Measurements from ENCODE around the gene CWC22.
"Not testable (repeated sequence)": the region's sequence is repeated elsewhere in the genome, so short reads cannot be mapped to it uniquely, and the experiment has no call there.

Gene CWC22

DNA sequence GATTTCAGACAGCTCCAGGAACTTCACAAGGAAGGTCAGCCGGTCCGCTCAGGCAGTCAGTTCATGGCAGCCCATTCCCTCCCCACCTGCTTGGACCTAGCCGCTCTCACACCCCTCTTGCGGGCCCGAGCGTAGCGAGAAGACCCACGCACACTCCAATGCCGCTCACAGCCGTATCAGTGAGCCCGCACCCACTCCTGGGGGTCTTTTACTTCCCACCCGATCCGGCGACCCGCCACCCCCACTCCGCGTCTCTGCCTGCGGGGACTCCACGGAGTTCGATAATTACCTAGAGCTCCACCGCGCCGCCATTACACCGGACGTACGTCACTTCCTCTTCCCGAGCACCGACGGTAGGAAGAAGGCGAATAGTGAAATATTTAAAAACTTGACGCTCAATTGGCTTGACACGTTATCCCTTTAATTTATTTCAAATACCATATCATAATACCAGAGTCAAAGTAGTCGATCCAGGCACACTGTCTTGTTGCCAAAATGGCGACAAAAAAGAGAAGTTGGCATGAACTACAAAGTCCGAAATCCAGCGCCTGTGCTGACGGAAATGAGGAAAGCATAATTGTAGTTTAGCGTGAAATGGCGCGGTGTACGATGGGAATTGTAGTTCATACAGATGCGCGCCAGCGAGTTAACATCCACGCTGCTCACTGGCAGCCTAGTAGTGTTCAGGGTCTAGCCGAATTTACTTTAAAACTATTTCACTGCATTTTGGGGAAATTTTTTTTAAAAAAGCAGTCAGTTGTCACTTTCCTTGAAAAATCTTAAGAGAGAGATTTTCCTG is at the start of gene CWC22:
Gene CWC22 (minus strand): TSS at position 517 of the 799 bp plus-strand sequence. CDS start 13,956 bp downstream, outside the sequence.
- DNase-seq (ENCODE audit: low read depth) = peak; percentile 91

DNA sequence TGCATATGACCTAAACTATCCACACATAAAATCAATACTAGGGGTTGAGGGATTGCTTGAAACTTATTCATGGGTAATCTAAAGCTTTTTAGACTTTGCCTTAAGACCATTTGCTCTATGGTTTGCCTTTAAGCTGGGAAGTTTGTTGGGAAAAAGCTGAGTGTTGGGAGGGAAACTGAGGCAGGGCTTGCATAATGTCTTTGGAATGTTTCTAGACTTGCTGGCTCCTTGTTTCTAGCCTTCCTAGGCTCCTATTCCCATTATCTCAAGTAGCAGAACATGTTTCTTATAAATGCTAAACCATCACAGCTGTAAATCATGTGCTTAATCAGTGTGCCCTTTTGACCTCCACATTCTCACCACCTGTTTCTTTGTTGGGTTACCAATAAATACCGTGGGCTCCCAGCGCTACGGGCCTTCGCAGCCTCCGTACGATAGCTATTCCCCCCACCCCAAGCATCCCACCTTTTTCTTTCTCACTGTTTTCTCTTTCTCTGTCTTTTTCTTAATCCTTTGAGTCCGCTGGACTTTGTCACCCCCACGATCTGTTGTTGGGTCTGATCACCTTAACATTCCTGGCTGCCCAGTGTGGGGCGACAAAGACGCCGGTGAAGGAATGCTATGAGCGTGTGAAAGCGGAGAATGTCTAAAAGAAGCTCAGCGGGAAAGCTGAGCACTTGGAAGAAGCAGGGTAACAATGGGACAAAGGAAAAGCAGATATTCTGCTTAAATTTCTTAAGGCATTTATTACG is 49.4 kb upstream of the CWC22 start:
- no peak for DNase-seq (ENCODE audit: low read depth)

- not testable (repeated sequence) for DNase-seq (ENCODE audit: low read depth)
These were observed 47.5 kb upstream of the CWC22 start for GRCh38 chr2:180054576-180054975.

DNA sequence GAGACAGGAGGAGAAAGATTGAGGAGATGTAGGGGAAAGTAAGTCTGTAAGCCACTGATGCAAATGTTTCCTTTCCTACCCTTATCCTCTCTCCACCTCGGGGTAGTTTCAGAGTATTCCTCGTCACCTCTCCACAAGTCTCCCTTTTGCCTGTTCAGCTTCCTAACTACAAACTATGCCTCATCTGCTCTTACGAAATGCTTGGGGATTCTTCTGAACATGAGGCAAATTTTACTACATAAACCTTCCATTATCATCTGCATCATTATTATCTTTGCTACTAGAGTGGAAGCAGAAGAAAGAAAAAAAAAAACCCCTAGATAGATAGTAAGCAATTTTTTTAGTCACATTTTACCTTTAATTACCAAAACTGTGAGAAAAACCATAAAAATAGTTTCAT is 43.1 kb upstream of the CWC22 start:
- no peak for DNase-seq (ENCODE audit: low read depth)

GRCh38 chr2:180048251-180048650 is 41.2 kb upstream of the CWC22 start:
- DNase-seq (ENCODE audit: low read depth) = no peak

DNA sequence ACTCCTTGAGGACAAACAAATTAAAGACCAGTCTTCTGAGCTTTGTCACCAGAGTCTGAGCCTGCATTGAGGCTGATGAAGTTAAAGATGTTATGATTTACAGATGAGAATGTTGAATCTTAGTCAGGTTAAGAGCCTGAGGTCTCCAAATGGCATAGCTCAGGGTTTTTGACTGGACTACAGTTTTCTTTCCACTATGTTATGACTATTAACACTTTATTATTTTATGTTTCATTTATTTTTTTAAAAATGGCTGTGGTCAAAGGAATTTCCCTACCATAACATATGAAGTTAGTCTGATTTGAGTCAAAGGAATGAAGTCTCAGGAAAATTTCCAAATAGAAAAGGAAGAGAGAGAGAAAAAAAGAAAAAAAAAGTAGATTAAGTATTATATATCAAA is 39.7 kb upstream of the CWC22 start:
- DNase-seq (ENCODE audit: low read depth) = peak; percentile 5

DNA sequence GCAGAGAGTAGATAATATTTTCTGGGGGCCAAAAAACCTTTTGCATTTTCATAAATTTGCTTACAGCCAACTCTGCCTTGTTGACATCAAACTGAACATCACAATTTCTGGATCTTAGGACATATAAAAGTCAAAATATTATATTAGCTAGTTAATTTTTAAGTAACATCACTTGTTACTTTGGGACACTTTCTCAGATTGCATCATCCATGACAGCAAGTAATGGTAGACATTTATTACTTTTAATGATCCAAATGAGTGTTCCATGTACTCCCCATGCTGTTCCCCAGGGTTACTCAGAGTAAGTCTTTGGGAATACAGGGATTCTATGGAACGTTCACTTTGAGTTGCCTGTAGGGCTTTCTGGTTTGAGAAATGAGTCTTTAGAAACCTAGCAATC is 39.1 kb upstream of the CWC22 start:
- no peak for DNase-seq (ENCODE audit: low read depth)

DNA sequence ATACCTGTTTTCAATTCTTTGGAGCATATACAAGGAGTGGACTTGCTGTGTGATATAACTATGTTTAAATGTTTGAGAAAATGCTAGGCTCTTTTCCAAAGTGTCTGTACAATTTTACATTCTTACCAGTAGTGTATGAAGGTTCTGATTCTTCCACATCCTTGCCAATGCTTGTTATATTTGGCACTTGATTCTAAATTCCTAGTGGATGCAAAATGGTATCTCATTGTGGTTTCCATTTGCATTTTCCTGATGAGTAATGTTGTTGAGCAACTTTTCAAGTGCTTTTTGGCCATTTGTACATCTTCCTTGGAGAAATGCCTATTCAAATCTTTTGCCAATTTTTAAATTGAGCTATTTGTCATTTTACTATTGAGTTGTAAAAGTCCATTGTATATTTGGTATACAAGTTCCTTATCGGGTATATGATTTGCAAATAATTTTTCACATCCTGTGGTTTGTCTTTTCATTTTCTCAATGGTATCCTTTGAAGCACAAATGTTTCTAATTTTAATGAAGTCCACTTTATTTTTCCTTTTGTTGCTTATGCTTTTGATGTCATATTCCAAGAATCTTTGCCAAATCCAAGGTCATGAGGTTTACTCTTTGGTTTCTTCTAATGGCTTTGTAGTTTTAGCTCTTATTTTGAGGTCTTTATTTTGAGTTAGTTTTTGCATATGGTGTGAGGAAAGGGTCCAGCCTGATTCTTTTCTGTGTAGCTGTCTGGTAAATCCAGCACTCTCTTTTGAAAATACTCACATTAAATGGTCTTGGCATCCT is 33.2 kb upstream of the CWC22 start:
- peak; percentile 93 for DNase-seq (ENCODE audit: low read depth)

- DNase-seq (ENCODE audit: low read depth) = no peak
These were observed 31.9 kb upstream of the CWC22 start for GRCh38 chr2:180038997-180039396.

GRCh38 chr2:180033993-180034894 is 27.1 kb upstream of the CWC22 start:
- peak; percentile 83 for DNase-seq (ENCODE audit: low read depth)

DNA sequence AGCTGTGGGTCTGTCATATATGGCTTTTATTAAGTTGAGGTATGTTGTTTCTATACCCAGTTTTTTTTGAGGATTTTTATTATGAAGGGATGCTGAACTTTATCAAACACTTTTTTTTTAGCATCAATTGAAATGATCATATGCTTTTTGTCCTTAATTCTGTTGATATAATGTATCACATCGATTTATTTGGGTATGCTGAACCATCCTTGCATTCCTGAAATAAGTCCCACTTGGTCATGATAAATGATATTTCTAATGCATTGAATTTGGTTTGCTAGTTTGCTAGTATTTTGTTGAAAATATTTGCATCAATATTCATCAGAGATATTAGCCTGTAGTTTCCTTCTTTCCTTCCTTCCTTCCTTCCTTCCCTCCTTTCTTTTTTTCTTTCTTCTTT is 22.5 kb upstream of the CWC22 start:
- no peak for DNase-seq (ENCODE audit: low read depth)

GRCh38 chr2:180021850-180022249 is 14.8 kb upstream of the CWC22 start:
- no peak for DNase-seq (ENCODE audit: low read depth)

- DNase-seq (ENCODE audit: low read depth) = peak; percentile 23
These were observed 10.7 kb upstream of the CWC22 start for GRCh38 chr2:180017784-180018183.

DNA sequence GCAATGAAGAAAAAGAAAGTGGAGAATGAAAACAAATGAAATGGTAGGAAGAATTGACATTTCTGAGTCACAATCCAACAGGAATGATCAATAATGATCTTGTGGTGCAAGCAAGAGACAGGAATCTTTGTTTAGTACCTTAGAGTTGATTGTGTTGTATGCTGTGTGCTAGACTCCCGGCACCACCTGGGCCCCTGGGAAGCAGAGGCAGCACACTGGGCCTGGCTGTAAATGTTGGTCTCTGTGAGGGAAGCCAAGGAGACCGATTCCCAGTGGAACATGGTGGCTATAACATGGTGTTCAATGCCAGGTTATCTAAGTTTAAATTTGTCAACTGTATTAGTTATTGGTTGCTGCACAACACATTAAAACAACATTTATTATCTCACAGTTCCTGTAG is 9.8 kb upstream of the CWC22 start:
- no peak for DNase-seq (ENCODE audit: low read depth)

DNA sequence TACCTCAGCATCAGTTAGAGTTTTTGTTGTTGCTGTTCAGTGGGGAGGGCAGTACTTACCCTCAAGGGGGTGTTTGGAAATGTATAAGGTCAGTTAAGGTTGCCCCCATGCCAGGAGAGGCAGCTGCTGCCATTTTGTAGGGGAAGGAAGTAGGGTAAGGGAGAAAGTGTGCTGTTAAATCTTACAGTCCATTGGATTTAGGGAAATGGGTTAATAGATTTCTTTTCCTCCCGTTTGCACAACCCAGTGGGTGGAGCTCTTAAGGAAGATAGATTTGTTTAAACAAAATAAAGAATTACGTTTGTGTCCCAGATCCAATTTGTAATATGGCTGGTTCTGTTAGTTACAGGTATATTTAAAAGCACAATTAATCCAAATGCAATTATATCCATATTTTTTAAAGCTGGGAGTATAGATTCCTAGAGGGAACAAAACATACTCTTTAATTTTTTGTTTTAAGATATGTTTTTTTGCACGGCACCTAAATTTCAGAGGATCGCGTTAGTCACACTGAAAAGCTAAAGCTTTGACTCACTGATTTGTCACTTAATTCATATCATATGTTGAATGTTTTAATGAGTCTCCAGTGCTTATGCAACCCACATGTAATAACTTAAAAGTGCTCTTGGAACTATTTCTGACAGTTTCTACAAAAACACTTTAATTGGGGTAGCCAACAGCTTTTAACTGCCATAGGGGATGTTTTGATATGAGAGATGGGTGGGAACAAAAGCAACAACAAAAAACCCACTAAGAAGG is 9.0 kb upstream of the CWC22 start:
- DNase-seq (ENCODE audit: low read depth) = peak; percentile 77

DNA sequence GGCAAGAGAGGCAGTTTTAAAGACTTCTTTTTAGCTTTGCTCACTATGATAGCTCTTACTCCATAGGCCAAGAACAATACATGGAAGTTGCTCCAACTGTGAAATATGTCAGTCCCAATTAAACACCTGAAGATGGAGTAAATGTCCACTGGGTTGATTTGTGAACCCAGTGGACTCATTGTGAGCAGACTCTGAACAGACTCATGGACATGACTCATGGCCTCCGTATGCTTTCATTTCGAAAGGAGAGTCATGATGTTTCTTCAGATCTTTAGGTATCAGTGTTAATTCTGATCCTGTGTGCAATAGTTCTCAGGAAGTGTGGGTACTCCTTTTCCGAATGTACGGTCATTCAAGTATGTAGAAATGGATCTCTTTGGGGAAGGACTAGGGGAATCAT is 5.4 kb upstream of the CWC22 start:
- peak; percentile 94 for DNase-seq (ENCODE audit: low read depth)

- no peak for DNase-seq (ENCODE audit: low read depth)
These were observed 3.6 kb upstream of the CWC22 start for GRCh38 chr2:180010701-180011100.

DNA sequence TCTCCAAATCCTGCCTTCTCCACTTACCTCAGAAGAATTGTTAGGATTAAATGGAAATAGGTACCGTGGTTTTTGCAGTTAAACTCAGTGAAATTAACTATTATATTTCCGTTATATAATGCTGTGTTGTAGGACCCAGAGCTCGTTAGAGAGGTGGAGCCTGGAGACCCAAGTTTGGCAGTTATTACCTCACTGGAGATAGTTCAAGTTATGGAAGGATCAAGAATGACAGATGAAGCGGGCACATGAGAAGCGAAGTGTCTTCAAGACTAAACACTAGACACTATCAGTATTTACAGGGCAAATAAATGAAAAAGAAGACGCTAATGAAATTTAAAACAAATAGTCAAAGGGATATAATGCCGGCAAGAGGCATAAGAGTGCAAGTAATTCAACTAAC is 866 bp downstream of the CWC22 start:
- DNase-seq (ENCODE audit: low read depth) = no peak

- DNase-seq (ENCODE audit: low read depth) = not testable (repeated sequence)
These were observed 1.6 kb downstream of the CWC22 start for GRCh38 chr2:180005465-180005864.

GRCh38 chr2:180004731-180005130 is 2.4 kb downstream of the CWC22 start:
- no peak for DNase-seq (ENCODE audit: low read depth)

- no peak for DNase-seq (ENCODE audit: low read depth)
These were observed 3.5 kb downstream of the CWC22 start for GRCh38 chr2:180003559-180003958.

Data from iris pigment epithelial cell (primary cell).